Kidney capillary endothelial cell (primary cell): ENCODE measurements around the gene SPATS2.

Experiments used
- DNase-seq: peaks from one replicate; pipeline ENCODE4 v3.0.0-alpha.2; 2018; ENCODE audit warnings: low spot score

The SPATS2 gene

GRCh38 chr12:49556391-49557186 lies 189.3 kb downstream of the SPATS2 start:
- no peak for DNase-seq

- DNase-seq: no peak
These were observed 190.1 kb downstream of the SPATS2 start for GRCh38 chr12:49557187-49557916.

- DNase-seq: no peak
These were observed 190.6 kb downstream of the SPATS2 start for GRCh38 chr12:49557917-49558215.

GRCh38 chr12:49558526-49558925 lies 191.3 kb downstream of the SPATS2 start:
- DNase-seq: no peak

- no peak for DNase-seq
These were observed 191.9 kb downstream of the SPATS2 start for GRCh38 chr12:49559011-49559675.

GRCh38 chr12:49560695-49561094 lies 193.4 kb downstream of the SPATS2 start:
- no peak for DNase-seq

- DNase-seq: no peak
These were observed 195.0 kb downstream of the SPATS2 start for GRCh38 chr12:49562233-49562632.

GRCh38 chr12:49562831-49563230 lies 195.6 kb downstream of the SPATS2 start:
- DNase-seq: no peak

GRCh38 chr12:49563951-49564685 lies 196.9 kb downstream of the SPATS2 start:
- DNase-seq: no peak

GRCh38 chr12:49564686-49565405 lies 197.6 kb downstream of the SPATS2 start:
- no peak for DNase-seq

- DNase-seq: no peak
These were observed 198.4 kb downstream of the SPATS2 start for GRCh38 chr12:49565406-49566265.

- no peak for DNase-seq
These were observed 199.1 kb downstream of the SPATS2 start for GRCh38 chr12:49566361-49566760.

- DNase-seq: no peak
These were observed 200.0 kb downstream of the SPATS2 start for GRCh38 chr12:49567302-49567610.

GRCh38 chr12:49567611-49568441 lies 200.6 kb downstream of the SPATS2 start, which contains the start of gene MCRS1:
TSS of gene MCRS1 (minus strand) at chr12:49568142. CDS start at chr12:49566731, 1,411 bp downstream.
- DNase-seq: peak; percentile 89

- no peak for DNase-seq
These were observed 201.3 kb downstream of the SPATS2 start for GRCh38 chr12:49568442-49569162.
